Measurements from ENCODE around the gene TWF2. TPM values are rescaled to one million over a fixed set of nuclear protein-coding genes. Genes with fewer than 3 reads are reported as not detected.
A peak's percentile ranks its signal among the peaks of the same experiment; 100 is the strongest.

Gene TWF2
- total and polyA plus RNA-seq, 2 of the 13 experiments (the other 11 are each of a cell fraction or from before 2014, with no cell fraction given), result 45.5 to 108 TPM

GRCh38 chr3:52197842-52198625 lies 40.9 kb downstream of the TWF2 start, which contains the start of gene ALAS1 (continued):
- TF ChIP-seq PAXIP1 (CRISPR knock-in tag; conservative IDR thresholded peaks at IDR 0.05), result peak; percentile 65
- TF ChIP-seq ZNF782 (CRISPR knock-in tag; IDR thresholded peaks at IDR 0.05; ENCODE audit: borderline replicate concordance), result 0 out of 2 replicates have a peak, but pooled peaks have one; percentile 49
- TF ChIP-seq CBX5 (CRISPR knock-in tag; IDR thresholded peaks at IDR 0.05; ENCODE audit: borderline replicate concordance), result peak; percentile 0; the same call in 1 of the 2 replicates
- peak; percentile 87 for TF ChIP-seq SP5 (CRISPR knock-in tag; IDR thresholded peaks at IDR 0.05; ENCODE audit: borderline replicate concordance, low read depth)
- TF ChIP-seq ARID2 (CRISPR knock-in tag; IDR thresholded peaks at IDR 0.05; ENCODE audit: borderline replicate concordance), result 0 out of 2 replicates have a peak, but pooled peaks have one; percentile 65
- TF ChIP-seq, protein P1, sequence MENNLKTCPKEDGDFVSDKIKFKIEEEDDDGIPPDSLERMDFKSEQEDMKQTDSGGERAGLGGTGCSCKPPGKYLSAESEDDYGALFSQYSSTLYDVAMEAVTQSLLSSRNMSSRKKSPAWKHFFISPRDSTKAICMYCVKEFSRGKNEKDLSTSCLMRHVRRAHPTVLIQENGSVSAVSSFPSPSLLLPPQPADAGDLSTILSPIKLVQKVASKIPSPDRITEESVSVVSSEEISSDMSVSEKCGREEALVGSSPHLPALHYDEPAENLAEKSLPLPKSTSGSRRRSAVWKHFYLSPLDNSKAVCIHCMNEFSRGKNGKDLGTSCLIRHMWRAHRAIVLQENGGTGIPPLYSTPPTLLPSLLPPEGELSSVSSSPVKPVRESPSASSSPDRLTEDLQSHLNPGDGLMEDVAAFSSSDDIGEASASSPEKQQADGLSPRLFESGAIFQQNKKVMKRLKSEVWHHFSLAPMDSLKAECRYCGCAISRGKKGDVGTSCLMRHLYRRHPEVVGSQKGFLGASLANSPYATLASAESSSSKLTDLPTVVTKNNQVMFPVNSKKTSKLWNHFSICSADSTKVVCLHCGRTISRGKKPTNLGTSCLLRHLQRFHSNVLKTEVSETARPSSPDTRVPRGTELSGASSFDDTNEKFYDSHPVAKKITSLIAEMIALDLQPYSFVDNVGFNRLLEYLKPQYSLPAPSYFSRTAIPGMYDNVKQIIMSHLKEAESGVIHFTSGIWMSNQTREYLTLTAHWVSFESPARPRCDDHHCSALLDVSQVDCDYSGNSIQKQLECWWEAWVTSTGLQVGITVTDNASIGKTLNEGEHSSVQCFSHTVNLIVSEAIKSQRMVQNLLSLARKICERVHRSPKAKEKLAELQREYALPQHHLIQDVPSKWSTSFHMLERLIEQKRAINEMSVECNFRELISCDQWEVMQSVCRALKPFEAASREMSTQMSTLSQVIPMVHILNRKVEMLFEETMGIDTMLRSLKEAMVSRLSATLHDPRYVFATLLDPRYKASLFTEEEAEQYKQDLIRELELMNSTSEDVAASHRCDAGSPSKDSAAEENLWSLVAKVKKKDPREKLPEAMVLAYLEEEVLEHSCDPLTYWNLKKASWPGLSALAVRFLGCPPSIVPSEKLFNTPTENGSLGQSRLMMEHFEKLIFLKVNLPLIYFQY (CRISPR knock-in tag; IDR thresholded peaks at IDR 0.05; ENCODE audit: borderline replicate concordance), result peak; percentile 60; the same call in 1 of the 2 replicates
- TF ChIP-seq ZNF7 (CRISPR knock-in tag; IDR thresholded peaks at IDR 0.05), result no peak
- TF ChIP-seq, protein P2, sequence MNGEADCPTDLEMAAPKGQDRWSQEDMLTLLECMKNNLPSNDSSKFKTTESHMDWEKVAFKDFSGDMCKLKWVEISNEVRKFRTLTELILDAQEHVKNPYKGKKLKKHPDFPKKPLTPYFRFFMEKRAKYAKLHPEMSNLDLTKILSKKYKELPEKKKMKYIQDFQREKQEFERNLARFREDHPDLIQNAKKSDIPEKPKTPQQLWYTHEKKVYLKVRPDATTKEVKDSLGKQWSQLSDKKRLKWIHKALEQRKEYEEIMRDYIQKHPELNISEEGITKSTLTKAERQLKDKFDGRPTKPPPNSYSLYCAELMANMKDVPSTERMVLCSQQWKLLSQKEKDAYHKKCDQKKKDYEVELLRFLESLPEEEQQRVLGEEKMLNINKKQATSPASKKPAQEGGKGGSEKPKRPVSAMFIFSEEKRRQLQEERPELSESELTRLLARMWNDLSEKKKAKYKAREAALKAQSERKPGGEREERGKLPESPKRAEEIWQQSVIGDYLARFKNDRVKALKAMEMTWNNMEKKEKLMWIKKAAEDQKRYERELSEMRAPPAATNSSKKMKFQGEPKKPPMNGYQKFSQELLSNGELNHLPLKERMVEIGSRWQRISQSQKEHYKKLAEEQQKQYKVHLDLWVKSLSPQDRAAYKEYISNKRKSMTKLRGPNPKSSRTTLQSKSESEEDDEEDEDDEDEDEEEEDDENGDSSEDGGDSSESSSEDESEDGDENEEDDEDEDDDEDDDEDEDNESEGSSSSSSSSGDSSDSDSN (CRISPR knock-in tag; IDR thresholded peaks at IDR 0.05), result peak; percentile 46; the same call in 1 of the 2 replicates
- TF ChIP-seq ZNF430 (CRISPR knock-in tag; IDR thresholded peaks at IDR 0.05), result no peak
- TF ChIP-seq, protein P3, sequence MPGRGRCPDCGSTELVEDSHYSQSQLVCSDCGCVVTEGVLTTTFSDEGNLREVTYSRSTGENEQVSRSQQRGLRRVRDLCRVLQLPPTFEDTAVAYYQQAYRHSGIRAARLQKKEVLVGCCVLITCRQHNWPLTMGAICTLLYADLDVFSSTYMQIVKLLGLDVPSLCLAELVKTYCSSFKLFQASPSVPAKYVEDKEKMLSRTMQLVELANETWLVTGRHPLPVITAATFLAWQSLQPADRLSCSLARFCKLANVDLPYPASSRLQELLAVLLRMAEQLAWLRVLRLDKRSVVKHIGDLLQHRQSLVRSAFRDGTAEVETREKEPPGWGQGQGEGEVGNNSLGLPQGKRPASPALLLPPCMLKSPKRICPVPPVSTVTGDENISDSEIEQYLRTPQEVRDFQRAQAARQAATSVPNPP (CRISPR knock-in tag; IDR thresholded peaks at IDR 0.05), result no peak
- TF ChIP-seq NONO (IDR thresholded peaks at IDR 0.05), result no peak
- peak; percentile 63; the same call in 1 of the 2 replicates for TF ChIP-seq NONO (CRISPR knock-in tag; conservative IDR thresholded peaks at IDR 0.05)
- TF ChIP-seq IKZF1 (IDR thresholded peaks at IDR 0.05), result no peak
